Loucy (cell line): ENCODE measurements around the gene PRKCG.

ENCODE experiments used
- EZH2phosphoT487 ChIP-seq: fragments of 200-600 bp; IDR thresholded peaks from 2 replicates; pipeline ENCODE4 v1.6.1; 2018; ENCODE audit warnings: antibody characterized with exemption, mild to moderate bottlenecking, moderate library complexity, borderline replicate concordance
- TF ChIP-seq, protein P1 (sequence below): fragments of 200-600 bp; sonication (generic); conservative IDR thresholded peaks from 2 replicates; pipeline ENCODE4 v1.5.1; 2014; ENCODE audit warnings: mild to moderate bottlenecking, antibody characterized with exemption, low read length

DNA sequence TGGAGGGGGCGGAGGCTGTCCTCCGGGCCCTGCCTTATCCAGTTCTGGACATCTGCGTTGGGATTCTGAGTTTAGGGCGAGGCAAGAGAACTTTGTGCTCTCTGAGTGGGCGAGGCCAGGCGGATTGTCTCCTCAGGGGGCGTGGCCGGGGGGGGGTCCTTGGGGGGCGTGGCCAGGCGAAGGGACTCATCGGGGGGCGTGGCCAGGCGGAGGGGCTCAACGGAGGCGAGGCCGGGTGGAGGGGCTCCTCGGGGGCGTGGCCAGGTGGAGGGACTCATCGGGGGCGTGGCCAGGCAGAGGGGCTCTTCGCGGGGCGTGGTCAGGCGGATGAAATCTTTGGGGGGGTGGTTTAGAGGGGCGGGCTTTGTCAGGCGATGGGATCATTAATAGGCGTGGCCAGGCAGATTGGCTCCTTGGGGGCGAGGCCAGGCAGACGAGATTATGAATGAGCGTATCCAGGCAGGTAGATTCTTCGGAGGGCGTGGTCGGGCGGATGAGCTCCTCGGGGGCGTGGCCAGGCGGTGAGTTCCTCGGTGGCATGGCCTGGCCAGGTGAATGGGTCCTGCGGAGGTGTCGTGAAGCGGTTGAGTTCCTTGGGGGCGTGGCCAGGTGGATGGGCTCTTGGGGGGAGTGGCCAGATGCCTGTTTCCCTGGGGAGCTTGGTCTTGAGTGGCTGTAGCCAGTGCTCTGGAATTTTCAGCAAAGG is 16.8 kb downstream of the PRKCG start:
- TF ChIP-seq, protein P1, sequence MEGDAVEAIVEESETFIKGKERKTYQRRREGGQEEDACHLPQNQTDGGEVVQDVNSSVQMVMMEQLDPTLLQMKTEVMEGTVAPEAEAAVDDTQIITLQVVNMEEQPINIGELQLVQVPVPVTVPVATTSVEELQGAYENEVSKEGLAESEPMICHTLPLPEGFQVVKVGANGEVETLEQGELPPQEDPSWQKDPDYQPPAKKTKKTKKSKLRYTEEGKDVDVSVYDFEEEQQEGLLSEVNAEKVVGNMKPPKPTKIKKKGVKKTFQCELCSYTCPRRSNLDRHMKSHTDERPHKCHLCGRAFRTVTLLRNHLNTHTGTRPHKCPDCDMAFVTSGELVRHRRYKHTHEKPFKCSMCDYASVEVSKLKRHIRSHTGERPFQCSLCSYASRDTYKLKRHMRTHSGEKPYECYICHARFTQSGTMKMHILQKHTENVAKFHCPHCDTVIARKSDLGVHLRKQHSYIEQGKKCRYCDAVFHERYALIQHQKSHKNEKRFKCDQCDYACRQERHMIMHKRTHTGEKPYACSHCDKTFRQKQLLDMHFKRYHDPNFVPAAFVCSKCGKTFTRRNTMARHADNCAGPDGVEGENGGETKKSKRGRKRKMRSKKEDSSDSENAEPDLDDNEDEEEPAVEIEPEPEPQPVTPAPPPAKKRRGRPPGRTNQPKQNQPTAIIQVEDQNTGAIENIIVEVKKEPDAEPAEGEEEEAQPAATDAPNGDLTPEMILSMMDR = no peak
- TF ChIP-seq EZH2phosphoT487 = no peak
